DMS 273 (cell line): Measurements from ENCODE around the gene GPR141.
A peak's percentile ranks its signal among the peaks of the same experiment; 100 is the strongest.

Experiments used
- DNase-seq: peaks from one replicate; lab custom pipeline; 2025; ENCODE audit not compliant: unreplicated experiment; lab: John Stamatoyannopoulos, UW

GPR141 gene

GRCh38 chr7:37781156-37781555 is 97.6 kb downstream of the GPR141 start:
- DNase-seq: no peak

- no peak for DNase-seq
Observed at GRCh38 chr7:37782166-37782565, 98.6 kb downstream of the GPR141 start.

GRCh38 chr7:37784015-37784414 is 100.4 kb downstream of the GPR141 start:
- peak; percentile 22 for DNase-seq

- DNase-seq: no peak
Observed at GRCh38 chr7:37786741-37787569, 103.4 kb downstream of the GPR141 start.
